DND-41 (cell line): Measurements from ENCODE around the gene PHKB.

Source experiments
- CTCF ChIP-seq: IDR thresholded peaks from 2 replicates; pipeline ENCODE4 v1.5.1; 2012; ENCODE audit warnings: borderline replicate concordance, low read length, moderate library complexity, mild to moderate bottlenecking; ENCODE audit not compliant: poor library complexity, severe bottlenecking; ENCODE audit errors: extremely low read depth
- EZH2 ChIP-seq: IDR thresholded peaks from 3 replicates; pipeline ENCODE4 v1.6.1; 2012; ENCODE audit warnings: borderline replicate concordance, low read depth, mild to moderate bottlenecking, moderate library complexity, low read length, inconsistent platforms; ENCODE audit not compliant: severe bottlenecking

GRCh38 chr16:47511882-47512281 is 50.8 kb downstream of the PHKB start:
- TF ChIP-seq CTCF: no peak
- no peak for TF ChIP-seq EZH2
